ENCODE measurements around the gene RTN3.

The RTN3 gene

GRCh38 chr11:63804259-63804658 lies 123.0 kb downstream of the RTN3 start:
- Histone ChIP-seq H3K4me1 (ENCODE audit: control insufficient read depth, insufficient read depth, low read length) (peaks cover 9% of the 10 kb centered on the region), H3K36me3 (ENCODE audit: control insufficient read depth, insufficient read depth, low read length, severe bottlenecking) (no peaks in the 10 kb centered on the region), H3K9ac (ENCODE audit: low read length) (no peak overlapping the region), H3K9me3 (ENCODE audit: control insufficient read depth, low read length) (no peaks in the 10 kb centered on the region), H3K27me3 (replicated peaks; ENCODE audit: control insufficient read depth, insufficient read depth, low read length) (no peaks in the 10 kb centered on the region), H3K4me3 (ENCODE audit: low read length) (no peak overlapping the region)
- DNase-seq (ENCODE audit: low read depth) = no peak

GRCh38 chr11:63805844-63806415 lies 124.6 kb downstream of the RTN3 start:
- H3K4me3 ChIP-seq (ENCODE audit: low read length) = no peak overlapping the region
- H3K9me3 ChIP-seq (ENCODE audit: control insufficient read depth, low read length) = no peaks in the 10 kb centered on the region
- H3K4me1 ChIP-seq (ENCODE audit: control insufficient read depth, insufficient read depth, low read length) = peaks cover 9% of the 10 kb centered on the region
- H3K36me3 ChIP-seq (ENCODE audit: control insufficient read depth, insufficient read depth, low read length, severe bottlenecking) = no peaks in the 10 kb centered on the region
- H3K9ac ChIP-seq (ENCODE audit: low read length) = no peak overlapping the region
- H3K27me3 ChIP-seq (replicated peaks; ENCODE audit: control insufficient read depth, insufficient read depth, low read length) = no peaks in the 10 kb centered on the region
- DNase-seq (ENCODE audit: low read depth) = no peak

All from adipocyte (in vitro differentiated cells).